DMS114 treated with DMSO at 0.1 percent for 48 hours (cell line): ENCODE data around the gene LGALS3BP.
A peak's percentile ranks its signal among the peaks of the same experiment; 100 is the strongest.

Source experiments
- DNase-seq: peaks from one replicate; lab custom pipeline; 2025; ENCODE audit not compliant: unreplicated experiment; lab: John Stamatoyannopoulos, UW

Gene LGALS3BP

DNA sequence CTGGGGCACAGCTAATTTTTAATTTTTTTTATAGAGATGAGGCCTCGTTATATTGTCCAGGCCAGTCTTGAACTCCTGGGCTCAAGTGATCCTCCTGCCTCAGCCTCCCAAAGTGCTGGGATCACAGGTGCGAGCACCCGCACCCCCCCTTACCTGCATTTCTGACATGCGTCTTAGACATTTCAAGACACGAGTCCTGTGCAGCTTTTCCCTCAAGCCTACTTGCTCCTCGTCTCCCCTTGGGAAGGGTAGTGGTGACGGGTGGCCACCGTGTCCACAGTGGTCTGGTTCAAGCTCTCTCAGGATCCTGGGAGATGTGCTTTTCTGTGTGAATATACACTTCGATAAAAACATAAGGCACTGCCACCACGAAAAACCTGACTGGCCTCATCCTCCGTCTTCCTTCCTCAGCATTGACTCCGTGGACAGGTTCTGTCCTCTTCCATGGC lies 20.2 kb upstream of the LGALS3BP start:
- no peak for DNase-seq

DNA sequence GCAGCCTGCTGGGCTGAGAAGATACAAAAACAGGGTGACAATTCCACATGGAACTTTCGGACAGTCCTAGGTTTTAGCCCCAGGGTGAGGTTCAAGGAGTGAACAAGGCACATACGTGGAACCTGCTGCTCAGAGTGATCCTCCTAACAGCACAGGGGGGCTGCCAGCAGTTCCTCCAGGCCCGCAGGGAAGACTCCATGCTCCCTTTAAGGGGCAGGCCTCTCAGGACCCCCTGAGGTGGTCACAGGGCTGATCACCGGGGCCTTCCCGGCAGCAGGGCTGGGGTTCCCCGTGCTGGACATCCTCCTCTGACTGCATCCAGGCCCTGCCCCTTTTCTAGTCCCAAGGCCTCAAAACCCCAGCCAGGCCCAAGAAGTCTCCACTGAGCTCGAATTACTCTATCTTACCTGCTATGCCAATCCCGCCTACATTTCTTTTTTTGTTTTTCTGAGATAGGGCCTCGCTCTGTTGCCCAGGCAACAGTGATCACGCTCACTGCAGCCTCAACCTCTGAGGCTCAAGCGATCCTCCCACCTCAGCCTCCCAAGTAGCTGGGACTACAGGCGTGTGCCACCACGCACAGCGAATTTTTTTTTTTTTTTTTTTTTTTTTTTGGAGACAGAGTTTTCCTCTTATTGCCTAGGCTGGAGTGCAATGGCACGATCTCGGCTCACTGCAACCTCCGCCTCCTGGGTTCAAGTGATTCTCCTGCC lies 19.5 kb upstream of the LGALS3BP start:
- DNase-seq = no peak

DNA sequence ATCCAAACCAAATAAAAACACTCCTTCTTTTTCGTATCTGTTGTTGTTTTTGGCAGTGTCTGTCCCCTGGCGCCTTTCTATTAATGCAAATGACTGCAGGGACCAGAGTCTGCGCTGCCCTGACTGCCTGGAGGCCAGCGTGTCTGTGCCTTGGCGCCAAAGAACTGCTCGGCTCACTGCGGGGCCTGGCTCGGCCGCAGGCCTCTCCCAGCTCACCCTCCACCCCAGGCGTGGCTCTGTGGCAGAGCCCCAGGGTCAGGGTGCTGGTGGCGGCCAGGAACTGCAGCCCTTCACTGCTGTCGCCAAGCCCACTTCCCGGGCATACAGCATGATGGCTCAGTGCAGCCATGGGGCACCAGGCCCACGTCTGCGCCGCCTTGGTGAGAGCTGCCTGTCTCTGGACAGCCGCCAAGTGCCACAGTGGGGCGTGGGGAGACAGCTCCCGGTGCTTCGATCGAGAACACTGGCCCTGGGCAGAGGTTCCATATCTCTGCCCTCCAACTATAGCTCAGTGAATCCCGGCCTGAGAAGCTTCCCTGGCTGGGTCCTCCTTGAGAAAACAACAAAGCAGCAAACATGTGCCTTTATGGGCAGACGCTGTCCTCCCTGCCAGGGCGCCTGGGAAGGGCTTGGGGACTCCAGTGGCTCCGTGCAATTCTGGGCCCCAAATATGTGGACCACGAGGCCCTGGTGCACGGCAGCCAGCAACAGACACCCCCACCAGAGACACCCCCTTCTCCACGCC lies 18.8 kb upstream of the LGALS3BP start:
- no peak for DNase-seq

DNA sequence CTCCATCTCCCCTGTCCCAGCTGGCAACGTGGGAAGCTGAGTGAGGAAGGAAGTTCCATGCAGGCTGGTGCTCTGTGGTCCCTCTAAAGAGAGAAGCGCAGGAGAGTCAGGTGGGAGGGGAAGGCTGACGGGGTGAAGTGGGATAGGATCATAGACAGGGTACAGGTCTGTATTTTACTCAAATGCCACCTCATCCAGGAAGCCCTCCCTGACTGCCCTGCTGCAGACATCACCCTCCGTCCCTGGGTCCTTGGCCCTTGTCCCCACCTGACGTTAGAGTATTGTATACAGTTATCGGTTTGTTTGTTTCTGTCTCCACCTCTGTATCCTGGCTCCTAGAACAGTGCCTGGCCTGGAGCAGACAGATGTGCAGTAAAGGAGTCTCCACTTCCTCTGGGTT lies 18.2 kb upstream of the LGALS3BP start:
- DNase-seq = no peak

DNA sequence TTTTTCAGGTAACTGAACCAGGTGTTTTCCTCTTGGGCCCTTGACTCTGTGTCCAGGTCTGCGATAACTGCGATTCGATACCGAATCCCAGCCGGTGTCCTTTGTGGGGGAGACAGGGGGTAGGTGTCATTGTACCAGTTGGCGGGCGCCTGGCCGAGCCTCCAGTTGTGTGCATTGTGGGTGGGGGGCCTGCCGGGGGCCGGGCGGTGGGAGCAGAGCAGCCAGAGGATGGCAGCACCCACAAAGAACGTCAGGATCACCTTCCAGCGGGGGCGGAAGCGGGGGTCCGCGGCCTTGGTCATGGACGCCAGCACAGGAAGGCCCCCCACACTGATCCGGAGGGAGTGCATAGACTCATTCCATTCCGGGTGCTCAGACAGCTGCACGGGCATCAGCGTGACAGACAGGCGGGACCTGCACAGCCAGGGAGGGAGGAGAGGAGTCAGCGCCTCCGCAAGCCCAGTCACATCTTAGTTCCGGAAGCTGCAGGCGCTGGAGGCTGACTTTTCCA lies 17.6 kb upstream of the LGALS3BP start:
- no peak for DNase-seq

DNA sequence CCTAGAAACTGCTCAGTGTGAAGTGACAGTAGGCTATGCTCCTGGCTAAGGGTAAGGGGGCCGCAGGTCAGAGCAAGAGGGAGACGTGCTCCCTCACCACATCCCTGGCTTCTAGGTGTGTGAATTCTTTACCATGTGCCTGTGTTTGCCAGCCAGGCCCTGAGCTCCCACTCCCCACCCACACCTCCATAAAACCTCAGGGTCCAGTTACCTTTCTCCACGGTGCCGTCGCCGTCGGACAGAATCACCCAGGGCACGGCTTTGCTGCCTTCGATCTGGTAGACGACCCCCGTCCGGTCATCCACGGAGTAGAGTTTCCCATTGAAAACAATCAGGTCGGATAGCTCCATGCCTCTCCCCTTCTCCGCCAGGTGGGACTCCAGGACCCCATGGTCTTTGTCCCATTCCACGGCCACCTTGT lies 17.1 kb upstream of the LGALS3BP start:
- DNase-seq = no peak

DNA sequence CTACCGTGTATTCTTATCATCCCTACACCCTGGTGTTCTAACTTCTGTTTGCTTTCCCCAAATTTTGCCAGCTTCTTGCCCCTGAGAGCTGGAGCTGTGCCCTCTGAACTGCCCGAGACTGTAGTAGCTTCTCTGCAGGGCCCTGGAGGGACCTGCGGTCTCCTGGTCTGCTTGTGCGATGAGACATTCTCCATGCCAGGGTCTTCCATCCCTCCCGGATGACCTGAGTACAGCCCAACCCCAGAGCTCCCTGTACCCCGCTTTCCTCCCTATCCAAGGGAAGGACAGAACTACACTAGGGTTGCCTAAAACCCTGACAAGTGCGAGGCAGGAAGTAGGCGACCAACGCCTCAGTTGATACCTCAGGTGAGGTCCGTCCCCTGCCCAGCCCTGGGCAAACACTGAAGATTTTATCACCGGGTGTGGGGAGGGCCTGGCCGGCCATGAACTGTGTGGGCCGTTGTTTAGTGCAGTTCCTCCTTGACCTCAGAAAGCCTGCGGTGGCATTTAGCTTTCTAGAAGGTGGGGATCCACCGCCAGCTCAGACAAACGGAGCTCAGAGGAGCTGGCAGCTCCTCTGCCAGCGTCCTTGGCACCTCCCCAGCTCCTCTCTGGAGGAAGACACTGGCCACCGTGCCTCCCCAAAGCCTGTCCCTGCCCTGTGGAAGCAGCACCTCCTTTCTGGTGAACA lies 16.2 kb upstream of the LGALS3BP start:
- no peak for DNase-seq

DNA sequence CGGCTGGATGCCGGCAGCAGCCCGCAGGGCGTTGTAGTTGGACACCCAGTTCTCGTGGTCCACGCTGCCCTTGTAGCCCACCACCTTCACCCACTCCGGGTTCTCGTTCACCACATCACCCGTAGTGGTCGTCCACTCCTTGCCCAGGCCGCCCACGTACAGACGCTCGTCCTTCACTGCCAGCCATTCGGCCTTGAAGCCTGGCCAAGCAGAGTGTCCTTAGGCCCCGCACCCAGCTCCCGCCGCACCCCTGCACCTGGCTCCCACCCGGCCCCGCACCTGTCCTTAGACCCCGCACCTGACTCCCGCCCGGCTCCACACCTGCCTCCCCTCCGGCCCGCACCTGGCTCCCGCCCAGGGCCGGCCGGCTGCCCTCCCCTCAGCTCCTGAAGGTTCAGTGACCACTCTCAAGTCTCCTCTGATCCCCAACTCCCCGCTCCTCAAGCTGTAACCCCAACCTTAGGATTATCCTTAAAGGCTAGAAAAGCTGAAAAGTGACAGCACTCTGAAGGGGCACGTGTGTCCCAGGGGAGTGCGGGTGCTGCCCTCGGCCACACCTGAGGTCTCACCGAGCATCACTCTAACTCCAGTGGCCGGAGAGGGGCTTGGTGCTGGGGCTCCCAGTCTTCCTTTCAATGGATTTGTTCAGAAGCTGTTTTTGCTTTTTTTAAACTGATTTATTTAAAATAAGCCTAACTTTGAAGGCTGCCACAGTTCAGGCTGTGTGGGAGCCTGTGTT lies 15.5 kb upstream of the LGALS3BP start:
- no peak for DNase-seq

DNA sequence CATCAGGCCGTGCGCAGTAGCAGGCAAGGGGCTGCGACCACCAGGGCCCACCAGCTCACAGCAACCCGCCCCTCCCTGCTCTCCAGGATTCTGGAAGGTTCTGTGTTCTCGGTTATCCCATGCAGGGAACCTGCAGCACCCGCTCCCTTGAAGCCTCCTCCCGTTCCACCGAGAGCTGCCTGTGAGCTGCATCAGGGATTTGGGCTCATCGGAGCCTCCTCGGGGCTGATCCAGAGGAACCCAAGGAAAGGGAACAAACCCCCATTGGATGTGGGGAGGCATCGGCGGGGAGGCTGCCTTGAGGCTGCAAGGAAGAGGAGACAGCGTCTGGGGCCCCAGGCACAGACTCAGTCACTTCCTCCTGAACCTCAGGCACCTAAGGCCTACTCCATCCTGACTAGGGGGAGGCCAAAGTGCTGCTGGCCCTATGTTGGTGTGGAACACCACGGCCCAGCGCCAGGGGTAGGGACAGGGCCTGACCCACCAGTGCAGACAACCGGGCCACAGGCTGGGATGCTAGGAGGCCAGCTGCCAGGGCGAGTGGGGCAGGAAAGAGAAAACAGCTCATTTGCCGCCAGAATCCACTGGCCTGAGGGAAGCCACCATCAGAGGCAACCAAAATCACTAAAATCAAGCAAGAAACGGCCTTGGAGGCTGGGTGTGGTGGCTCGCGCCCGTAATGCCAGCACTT lies 14.4 kb upstream of the LGALS3BP start:
- no peak for DNase-seq

DNA sequence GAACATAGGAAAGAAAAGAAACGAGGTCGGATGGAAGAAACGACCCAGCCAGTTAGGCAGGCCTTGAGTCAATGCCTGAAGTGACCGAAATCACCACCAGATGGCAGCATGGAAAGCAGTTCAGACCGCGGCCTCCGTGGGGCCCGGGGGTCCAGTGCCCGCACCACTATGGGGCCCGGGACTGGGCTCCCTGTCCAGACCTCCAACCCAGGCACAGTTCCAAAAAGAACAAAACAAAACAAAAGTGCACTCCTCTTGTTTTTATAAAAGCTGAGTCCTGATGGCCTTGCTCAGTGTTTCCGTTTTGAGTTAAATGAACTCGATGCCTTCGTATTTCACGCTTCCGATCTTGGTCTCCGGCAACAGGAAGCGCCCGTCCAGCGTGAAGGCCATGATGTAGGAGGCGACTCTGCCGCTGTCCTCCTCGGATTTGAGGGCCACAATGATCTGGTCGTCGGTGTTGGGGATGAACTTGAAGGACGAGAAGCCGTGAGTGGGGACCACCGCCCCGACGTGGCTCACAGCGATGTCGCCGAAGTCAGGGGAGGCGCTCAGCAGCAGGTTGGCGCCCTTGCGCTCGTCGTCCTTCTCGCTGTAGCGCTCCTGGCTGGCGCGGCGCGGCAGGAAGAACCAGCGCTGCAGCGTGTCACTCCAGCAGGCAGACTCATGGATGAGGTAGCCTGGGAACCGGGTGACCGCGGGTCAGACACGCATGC lies 13.7 kb upstream of the LGALS3BP start:
- peak; percentile 12 for DNase-seq

DNA sequence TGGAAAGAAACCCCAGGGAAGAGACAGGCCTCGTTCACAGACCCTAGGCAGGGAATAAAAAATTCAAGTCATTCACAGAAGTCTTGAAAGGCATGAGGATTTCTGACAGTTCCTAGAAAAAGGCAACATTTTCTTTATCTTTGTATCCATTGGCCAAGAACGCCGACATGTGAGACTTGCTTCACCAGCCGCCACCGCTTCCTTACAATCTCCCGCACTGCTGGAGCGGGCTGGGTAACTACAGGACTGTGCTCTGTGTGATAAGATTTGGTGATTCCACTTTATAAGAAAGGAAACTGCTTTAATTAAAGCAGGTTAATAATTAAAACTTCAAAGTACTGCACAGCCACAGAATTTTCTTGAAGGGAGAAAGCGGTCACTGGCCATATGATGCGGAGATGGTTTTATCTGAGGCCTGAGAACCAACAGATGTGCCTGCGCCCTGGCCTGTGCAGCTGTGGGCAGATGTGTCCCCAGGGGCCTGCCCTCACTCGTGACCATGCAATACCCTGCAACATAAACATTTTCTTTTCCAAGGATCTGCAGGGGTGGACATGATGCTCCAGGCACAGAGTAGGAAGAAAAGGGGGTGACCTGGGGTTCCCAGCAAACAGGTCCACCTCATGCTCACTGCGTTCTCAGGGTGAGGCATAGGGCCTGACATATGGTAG lies 13.0 kb upstream of the LGALS3BP start:
- DNase-seq = no peak

DNA sequence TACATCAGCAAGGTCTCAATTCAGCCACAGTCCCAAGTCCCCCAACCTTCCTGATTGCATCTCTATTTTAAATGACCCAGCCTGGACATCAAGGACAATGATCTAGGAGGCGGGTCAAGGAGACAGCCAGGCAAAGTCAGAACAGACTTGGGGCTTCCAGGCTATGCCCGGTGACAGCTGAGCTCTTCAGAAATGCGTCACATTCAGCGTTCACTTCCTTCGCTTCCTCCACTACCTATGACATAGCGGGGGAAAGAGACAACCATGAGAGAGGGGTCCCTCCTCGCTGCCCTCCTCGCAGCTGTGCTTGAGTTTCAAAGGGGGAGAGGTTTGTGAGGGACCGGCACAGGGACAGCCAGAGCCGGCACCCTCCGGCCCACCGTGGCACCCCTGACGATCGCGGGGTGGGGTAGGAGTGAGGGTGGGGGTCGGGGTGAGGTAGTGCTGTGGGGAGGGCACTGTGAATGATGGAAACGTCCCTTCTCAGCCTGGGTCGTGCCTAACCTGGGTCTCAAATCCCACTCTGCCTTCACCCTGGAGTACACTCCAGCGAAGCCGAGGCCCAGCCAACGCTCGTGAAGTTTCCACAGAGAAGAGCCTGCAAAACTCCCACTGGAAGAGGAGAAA lies 12.3 kb upstream of the LGALS3BP start:
- DNase-seq = no peak

DNA sequence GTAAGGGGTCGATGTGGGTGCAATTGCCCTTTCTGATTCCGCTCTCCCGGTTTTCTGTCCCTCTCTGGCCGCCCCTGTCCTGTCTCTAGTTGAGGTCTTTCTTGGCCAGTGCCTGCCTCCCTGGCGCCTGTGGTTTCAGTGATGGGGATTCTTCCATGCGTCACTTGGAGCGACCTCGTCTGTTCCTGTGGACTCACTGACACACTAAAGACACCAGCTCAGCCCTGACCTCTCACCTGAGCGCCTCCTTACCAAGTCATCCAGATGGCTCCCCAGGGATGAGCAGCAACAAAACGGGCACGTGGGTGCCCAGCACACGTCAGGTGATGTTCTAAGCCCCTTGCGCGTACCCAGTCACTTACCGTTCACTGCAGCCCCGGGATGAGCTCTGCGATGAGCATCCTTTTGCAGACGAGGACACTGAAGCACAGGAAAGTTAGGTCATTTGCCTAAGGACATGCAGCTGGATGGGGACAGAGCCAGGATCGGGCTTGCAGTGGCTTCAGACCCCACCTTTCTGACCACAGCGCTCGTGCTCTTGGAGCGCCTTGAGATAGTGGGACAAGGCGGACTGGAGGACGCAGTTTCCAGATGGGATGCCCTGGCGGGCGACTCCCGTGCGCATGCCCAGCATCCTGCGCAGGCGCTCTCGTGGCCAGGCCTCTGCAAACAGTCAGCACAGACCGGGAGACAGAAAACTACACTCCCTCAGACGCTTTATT lies 11.5 kb upstream of the LGALS3BP start:
- DNase-seq = no peak

DNA sequence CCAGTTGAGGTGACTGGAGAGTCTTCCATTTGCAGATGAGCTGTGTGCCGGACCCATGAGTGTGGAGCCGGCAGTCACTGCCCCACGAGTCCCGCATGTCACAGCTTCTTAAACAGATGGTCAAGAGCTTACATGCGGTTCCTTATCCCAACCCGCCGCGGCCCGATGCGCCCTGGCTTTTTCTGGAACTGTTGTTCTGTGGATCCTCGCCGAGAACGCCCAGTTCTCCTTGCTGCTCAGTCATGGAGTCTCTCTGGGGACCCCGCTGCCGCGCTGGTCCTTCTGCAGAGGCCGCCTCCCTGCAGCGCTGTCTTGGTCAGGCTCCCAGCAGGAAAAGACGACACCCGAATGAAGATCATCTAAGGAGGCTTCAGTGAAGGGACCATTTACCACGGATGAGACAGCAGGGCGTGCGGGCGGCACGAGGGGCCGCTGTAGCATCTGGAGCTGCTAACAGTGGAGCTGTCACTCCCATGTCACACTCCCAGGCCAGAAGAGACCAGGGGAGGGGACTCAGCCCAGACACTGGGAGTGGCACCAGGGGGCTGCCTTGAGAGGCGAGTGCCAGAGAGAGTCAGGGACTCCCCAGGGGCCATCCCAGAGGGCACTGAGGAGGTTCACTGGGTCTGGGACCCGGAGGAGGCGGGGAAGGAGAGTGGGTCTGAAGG lies 10.8 kb upstream of the LGALS3BP start:
- DNase-seq = no peak

DNA sequence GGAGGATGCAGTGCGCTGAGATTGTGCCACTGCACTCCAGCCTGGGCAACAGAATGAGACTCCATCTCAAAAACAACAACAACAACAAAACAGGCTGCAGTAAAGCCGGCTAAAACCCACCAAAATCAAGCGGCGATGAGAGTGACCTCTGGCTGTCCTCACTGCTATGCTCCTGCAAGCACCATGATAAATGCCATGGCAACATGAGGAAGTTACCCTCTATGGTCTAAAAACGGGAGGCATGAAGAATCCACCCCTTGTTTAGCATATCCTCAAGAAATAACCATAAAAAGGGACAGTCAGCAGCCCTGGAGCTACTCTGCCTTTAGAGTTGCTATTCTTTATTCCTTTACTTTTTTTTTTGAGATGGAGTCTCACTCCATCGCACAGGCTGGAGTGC lies 8.4 kb upstream of the LGALS3BP start:
- DNase-seq = no peak

DNA sequence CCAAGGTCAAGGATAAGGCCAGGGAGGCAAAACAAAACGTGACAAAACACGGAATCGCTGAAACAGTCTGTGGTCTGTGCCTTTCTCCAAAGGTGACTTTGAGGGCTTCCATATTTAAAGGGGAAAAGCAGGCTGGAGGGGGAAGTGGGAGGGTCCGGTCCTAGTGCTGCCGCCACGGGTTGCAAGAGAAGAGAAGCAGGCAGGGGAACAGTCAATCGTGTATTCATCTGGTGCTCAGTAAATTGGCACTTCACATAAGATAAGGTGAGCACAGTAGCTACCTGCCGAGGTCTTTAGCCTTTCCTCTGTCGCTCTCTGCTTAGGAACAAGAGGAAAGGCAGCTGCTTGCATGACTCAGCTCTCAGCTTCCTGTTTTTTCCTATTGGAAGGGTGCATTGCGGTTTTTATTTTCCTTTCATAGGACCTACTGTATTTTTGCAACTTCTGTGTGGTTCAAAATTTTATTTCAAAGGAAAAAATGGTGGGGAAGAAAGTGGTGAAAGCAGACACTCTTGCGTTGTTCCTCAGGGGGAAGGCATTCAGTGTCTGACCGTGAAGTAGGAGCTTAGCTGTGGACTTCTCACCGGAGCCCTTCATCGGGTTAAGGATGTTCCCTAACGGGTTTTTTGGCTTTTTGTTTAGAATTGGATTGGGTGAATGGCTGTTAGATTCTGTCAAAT lies 7.1 kb upstream of the LGALS3BP start:
- DNase-seq = peak; percentile 28

DNA sequence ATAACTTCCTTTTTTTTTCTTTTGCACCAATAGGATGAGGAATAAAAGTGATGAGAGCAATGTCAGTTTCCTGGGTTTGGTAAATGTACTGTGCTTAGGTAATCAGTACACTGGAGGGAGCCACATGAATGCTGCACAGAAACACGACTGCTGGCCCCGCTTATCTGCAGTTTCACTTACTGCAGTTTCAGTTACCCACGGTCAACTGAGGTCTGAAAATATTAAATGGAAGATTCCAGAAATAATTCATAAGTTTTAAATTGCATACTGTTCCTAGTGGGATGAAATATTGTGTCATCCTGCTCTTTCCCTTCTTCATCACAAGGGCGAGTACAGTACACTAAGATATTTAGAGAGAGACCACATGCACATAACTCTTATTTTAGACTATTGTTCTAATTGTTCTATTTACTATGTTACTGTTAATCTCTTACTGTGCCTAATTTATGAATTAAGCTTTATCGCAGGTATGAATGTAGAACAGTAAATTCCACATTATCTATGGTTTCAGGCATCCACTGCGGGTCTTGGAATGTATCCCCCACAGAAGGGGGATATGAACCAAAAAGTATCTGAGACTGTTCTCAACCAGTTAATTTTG lies 6.4 kb upstream of the LGALS3BP start:
- DNase-seq = peak; percentile 28
